HG02943 (cell line): ENCODE data around the gene MMP24.

Source experiments
- ATAC-seq: cut with Tn5 transposase; IDR thresholded peaks from one replicate; pipeline ENCODE4 v1.9.1; 2021; ENCODE audit warnings: mild to moderate bottlenecking, low read depth, moderate library complexity; ENCODE audit not compliant: unreplicated experiment

The MMP24 gene

GRCh38 chr20:35290186-35290886 lies 63.8 kb downstream of the MMP24 start:
- no peak for ATAC-seq

- no peak for ATAC-seq
Observed at GRCh38 chr20:35290887-35291417, 64.5 kb downstream of the MMP24 start.

GRCh38 chr20:35291654-35292503 lies 65.4 kb downstream of the MMP24 start, which contains the start of gene FAM83C:
FAM83C (minus strand) TSS chr20:35292425; CDS start chr20:35292304, 121 bp downstream.
- no peak for ATAC-seq

- ATAC-seq, result no peak
Observed at GRCh38 chr20:35292504-35293285, 66.2 kb downstream of the MMP24 start.

- ATAC-seq, result no peak
Observed at GRCh38 chr20:35293303-35294292, 67.1 kb downstream of the MMP24 start.

- ATAC-seq, result no peak
Observed at GRCh38 chr20:35294293-35294685, 67.8 kb downstream of the MMP24 start.

GRCh38 chr20:35295058-35295457 lies 68.6 kb downstream of the MMP24 start:
- no peak for ATAC-seq

GRCh38 chr20:35295674-35296073 lies 69.2 kb downstream of the MMP24 start:
- ATAC-seq, result no peak

GRCh38 chr20:35296101-35296554 lies 69.6 kb downstream of the MMP24 start:
- ATAC-seq, result no peak

GRCh38 chr20:35297155-35297554 lies 70.7 kb downstream of the MMP24 start:
- ATAC-seq, result no peak

- no peak for ATAC-seq
Observed at GRCh38 chr20:35297740-35298139, 71.2 kb downstream of the MMP24 start.

- ATAC-seq, result no peak
Observed at GRCh38 chr20:35298264-35298663, 71.8 kb downstream of the MMP24 start.

- no peak for ATAC-seq
Observed at GRCh38 chr20:35299780-35300179, 73.3 kb downstream of the MMP24 start.

GRCh38 chr20:35300469-35301262 lies 74.2 kb downstream of the MMP24 start:
- no peak for ATAC-seq

- no peak for ATAC-seq
Observed at GRCh38 chr20:35301426-35301825, 74.9 kb downstream of the MMP24 start.

- ATAC-seq, result no peak
Observed at GRCh38 chr20:35302421-35303335, 76.2 kb downstream of the MMP24 start.

- ATAC-seq, result no peak
Observed at GRCh38 chr20:35303382-35303734, 76.9 kb downstream of the MMP24 start.
